Ishikawa (cell line): ENCODE measurements around the gene CTR9.

Experiments
- CEBPB ChIP-seq: IDR thresholded peaks from 2 replicates; pipeline ENCODE4 v1.6.1; 2012
- EP300 ChIP-seq: IDR thresholded peaks from 2 replicates; pipeline ENCODE4 v1.6.1; 2012; ENCODE audit warnings: borderline replicate concordance
- NFIC ChIP-seq: IDR thresholded peaks from 2 replicates; pipeline ENCODE4 v1.6.1; 2012
- RAD21 ChIP-seq: IDR thresholded peaks from 2 replicates; pipeline ENCODE4 v1.6.1; 2012; ENCODE audit warnings: low read depth
- TAF1 ChIP-seq: IDR thresholded peaks from 2 replicates; pipeline ENCODE4 v1.6.1; 2012; ENCODE audit warnings: low read depth, mild to moderate bottlenecking
- YY1 ChIP-seq: IDR thresholded peaks from 2 replicates; pipeline ENCODE4 v1.6.1; 2012; ENCODE audit warnings: low read depth
- ZBTB7A ChIP-seq: IDR thresholded peaks from 2 replicates; pipeline ENCODE4 v1.6.1; 2012; ENCODE audit warnings: low read depth
- TF ChIP-seq, protein P1 (sequence below): IDR thresholded peaks from 2 replicates; pipeline ENCODE4 v1.6.1; 2012; ENCODE audit warnings: low read depth, mild to moderate bottlenecking

DNA sequence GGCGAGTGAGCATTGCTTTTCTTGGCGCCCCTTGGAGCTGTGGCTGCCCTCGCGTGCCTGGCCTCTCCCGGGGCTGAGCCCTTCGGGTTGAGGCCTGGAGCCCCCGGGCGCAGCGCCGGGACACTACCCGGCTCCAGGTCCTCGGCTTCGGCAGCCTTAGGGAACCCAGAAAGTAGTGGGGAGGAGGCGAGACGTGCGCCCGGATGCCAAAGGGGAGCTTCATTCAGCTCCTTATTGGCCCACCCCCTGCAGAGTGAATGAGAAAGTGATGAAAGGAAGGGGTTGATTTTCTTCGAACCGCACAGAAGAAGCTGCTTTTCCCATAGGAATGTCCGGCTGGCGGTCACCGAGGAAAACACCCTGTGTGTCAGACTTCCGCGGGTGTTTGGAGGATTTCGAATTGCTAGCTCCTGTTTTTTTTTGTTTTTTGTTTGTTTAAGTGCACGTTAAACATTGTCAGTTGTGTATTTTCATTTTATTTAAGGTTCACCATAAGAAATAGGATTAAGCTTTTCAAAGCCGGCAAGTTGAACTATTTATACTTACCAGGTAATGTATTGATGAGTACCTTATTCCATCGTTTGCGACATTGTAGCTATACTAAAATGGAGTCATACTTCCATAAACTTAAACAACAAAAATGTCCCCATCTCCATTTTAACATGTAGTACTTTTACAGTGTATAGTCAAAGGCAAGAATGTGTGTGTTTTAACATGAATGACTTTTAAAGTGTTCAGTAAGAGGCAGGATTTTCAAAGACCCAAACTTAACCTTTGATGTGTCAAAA lies 58.5 kb downstream of the CTR9 start:
- no peak; the same call in none of the 2 replicates for TF ChIP-seq TAF1
- no peak for TF ChIP-seq EP300
- TF ChIP-seq, protein P1, sequence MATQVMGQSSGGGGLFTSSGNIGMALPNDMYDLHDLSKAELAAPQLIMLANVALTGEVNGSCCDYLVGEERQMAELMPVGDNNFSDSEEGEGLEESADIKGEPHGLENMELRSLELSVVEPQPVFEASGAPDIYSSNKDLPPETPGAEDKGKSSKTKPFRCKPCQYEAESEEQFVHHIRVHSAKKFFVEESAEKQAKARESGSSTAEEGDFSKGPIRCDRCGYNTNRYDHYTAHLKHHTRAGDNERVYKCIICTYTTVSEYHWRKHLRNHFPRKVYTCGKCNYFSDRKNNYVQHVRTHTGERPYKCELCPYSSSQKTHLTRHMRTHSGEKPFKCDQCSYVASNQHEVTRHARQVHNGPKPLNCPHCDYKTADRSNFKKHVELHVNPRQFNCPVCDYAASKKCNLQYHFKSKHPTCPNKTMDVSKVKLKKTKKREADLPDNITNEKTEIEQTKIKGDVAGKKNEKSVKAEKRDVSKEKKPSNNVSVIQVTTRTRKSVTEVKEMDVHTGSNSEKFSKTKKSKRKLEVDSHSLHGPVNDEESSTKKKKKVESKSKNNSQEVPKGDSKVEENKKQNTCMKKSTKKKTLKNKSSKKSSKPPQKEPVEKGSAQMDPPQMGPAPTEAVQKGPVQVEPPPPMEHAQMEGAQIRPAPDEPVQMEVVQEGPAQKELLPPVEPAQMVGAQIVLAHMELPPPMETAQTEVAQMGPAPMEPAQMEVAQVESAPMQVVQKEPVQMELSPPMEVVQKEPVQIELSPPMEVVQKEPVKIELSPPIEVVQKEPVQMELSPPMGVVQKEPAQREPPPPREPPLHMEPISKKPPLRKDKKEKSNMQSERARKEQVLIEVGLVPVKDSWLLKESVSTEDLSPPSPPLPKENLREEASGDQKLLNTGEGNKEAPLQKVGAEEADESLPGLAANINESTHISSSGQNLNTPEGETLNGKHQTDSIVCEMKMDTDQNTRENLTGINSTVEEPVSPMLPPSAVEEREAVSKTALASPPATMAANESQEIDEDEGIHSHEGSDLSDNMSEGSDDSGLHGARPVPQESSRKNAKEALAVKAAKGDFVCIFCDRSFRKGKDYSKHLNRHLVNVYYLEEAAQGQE: no peak
- no peak for TF ChIP-seq ZBTB7A
- no peak for TF ChIP-seq RAD21
- no peak; the same call in 1 of the 2 replicates for TF ChIP-seq YY1
- no peak for TF ChIP-seq NFIC
- no peak for TF ChIP-seq CEBPB
